ENCODE results near the gene TRAPPC2L.

Gene TRAPPC2L, protein sequence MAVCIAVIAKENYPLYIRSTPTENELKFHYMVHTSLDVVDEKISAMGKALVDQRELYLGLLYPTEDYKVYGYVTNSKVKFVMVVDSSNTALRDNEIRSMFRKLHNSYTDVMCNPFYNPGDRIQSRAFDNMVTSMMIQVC

DNA sequence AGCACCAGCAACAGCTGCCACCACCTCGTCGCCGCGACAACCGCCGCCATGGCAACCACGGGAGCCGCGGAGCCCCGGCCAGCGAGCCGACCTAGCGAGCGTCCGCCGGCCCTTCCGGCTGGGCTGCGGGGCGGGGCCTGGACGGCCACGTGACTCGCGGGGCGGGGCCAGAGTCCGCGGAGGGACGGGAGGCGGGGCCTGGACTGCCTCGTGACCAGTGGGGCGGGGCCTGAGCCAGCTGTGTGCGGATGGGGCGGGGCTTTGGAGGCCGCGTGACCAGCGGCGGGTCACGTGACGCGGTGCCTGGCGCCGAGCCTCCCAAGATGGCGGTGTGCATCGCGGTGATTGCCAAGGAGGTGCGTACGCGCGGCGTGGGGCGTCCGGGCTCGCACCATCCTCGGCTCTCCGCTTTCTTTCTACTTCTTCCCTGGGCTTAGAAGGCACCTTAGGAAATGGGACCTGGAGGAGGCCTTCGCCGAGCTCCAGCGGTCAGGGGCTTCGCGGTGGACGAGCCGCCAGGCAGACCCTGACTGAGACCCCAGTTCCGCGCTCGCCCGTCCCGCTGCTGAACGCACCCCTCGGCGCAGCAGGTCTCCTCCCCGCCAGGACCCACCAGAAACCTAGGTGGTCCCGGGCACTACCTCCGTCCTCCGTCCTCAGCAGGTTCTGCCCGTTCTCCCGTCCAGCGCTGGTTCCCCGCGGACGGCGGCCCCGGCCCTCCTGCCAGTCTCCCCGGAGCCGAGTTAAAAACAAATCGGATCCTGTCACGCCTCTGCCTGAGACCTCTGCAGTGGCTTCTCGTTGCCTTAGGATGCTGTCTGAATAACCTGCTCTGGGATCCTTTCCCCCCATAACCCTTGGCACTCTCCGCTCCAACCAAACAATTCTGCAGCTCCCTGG lies at the start of gene TRAPPC2L, which contains the start of gene GALNS:
TSS of gene TRAPPC2L (plus strand) at position 300 of the 900 bp plus-strand sequence. CDS start at position 324, 24 bp downstream.
TSS of gene GALNS (minus strand) at position 120 of the 900 bp plus-strand sequence. CDS start at position 50, 70 bp downstream.
- no peak for FAIRE-seq

- FAIRE-seq = no peak
These were observed 49.7 kb upstream of the TRAPPC2L start for GRCh38 chr16:88807142-88807625.

DNA sequence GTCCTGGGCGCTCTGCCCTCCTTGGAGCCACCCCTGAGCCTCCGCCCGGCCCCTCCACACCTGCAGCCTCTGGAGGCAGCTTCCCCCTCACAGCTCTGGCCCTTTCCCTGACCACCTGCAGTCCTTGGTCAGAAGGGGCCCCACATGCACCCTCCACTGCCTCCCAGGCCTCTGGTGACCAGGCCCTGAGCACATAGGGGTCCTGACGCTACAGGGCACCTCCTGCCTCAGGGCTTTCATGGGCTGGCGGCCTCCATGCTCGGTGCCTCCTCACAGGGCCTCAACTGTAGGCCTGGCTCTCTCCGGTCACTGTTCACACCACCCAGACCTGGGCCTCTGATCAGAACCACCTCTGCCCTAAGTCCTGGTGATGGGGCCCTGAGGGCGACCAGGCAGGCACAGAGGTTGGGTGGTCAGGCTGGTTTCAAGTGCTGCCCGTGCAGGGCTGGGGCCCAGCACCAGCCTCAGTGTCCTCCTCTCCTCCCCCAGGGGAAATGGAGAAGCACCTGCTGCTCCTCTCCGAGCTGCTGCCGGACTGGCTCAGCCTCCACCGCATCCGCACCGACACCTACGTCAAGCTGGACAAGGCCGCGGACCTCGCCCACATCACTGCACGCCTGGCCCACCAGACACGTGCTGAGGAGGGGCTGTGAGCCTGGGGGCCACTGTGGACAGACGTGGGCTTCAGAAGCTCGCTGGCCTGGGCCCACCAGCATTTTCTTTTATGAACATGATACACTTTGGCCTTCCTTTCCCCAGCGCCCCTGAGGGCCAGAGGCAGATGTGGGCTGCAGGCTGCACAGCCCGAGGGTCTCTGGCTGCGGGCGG lies 49.1 kb upstream of the TRAPPC2L start:
- no peak for FAIRE-seq

GRCh38 chr16:88809068-88809675 lies 47.8 kb upstream of the TRAPPC2L start:
- no peak for FAIRE-seq

- FAIRE-seq = no peak
These were observed 47.2 kb upstream of the TRAPPC2L start for GRCh38 chr16:88809676-88810165.

- no peak for FAIRE-seq
These were observed 46.6 kb upstream of the TRAPPC2L start for GRCh38 chr16:88810166-88810911.

DNA sequence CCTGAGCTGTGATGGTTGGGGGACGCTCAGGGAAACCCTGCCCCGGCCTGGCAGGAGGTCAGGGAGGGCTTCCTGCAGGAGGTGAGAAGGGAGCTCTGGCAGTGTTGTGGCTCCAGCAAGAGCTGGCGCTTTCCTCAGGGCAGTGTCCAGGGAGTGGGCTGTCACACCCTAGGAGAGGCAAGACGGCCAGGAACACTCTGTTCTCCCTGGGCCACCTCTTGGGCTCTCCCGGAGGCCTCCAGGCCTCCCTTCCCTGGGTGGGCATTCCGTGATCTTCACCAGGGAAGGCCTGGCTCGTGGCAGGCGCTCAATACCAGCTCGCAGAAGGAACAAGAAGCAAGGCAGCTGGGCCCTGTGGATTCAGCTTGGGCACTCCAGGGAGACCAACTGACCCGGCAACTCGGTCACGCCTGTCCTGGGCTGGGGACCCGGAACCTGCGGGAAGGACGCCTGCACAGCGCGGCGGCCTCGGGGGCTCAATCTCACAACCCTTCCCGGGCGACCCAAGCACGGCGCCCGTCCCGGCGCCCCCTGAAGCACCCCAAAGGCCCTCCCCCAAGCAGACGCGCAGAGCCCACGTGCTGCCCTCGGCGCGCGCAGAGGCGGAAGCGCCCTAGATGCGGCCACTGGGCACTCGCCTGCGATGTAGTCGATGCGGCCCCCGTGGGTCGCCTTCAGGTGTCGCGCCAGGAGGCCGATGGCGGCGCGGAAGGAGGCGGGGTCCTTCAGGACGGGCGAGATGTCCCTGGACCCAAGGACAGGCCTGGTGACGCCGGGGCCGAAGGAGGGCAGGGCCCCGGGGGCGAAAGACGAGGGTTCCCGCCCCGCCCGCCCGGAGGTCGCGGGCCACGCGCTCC lies 45.8 kb upstream of the TRAPPC2L start:
- FAIRE-seq = no peak

DNA sequence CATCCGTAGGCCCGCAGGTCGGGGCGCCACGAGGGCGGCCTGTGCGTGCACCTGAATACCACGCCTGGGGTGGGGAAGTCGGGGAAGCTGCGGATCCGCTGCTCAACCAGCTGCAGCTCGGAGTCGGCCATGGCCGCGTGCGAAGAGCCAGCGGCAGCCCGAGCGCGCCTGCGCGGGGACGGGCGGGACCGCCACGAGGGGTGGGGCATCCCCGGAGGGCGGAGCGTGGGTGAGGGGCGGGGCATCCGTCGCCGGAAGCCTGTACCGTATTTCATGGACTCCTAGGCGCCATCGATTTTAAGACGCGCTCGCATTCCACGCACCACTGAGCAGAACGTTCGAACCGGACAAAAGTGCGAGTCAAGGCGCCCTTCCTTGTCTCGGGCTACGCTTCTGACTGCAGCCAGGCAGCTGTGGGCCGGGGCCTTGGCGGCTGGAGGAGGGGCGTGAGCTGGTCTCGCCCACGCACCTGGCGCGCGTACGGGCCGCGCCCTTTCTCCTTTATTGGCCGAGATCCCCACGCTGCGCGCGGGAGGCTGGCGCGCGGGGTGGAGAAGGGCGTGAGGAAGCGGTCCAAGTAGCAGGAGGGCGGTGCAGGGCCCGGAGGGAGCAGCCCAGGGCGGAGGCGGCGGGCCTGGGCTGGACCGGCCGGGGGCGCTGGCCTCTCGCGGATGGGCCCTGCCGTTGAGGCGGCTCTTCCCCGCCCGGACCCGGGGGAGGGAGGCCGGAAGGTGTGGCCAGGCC lies 45.0 kb upstream of the TRAPPC2L start, which contains the start of gene APRT:
TSS of gene APRT (minus strand) at position 160 of the 744 bp plus-strand sequence. CDS start at position 131, 29 bp downstream.
- FAIRE-seq = no peak

- no peak for FAIRE-seq
These were observed 44.2 kb upstream of the TRAPPC2L start for GRCh38 chr16:88812513-88813268.

- no peak for FAIRE-seq
These were observed 43.4 kb upstream of the TRAPPC2L start for GRCh38 chr16:88813269-88814143.

- no peak for FAIRE-seq
These were observed 42.8 kb upstream of the TRAPPC2L start for GRCh38 chr16:88814144-88814502.

GRCh38 chr16:88815227-88815626 lies 41.7 kb upstream of the TRAPPC2L start:
- no peak for FAIRE-seq

DNA sequence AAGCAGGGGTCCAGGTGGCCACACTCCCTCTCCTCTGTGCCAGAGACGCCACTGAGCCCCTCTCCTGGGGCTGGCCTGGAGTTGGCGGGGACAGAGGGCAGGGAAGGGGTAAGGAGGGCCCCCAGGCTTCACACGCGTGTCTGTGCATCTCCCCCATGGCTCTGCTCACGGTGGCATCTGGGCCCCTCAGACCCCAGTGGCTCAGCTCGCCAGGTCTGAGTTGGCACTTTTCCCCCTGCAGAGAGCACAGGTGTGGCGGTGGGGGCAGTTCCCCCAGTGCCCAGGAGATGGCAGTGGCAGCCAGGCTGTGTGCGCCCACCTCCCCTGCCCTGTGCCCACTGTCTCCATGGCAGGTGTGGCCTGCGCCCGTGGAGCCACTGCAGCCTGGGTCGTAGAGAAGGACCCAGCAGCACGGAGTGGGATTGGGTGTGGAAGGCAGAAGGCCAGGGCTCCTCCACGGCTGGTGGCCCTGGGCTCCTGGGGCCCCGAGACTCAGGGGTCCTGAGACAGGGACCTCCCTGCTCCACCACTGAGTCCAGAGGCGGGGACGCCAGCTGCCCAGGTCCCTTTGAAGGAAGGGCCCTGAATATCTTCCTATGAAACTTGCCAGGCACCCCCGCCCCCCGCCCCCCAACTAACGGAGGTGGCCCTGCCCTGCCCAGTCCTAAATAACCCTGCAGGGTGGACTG lies 40.9 kb upstream of the TRAPPC2L start:
- no peak for FAIRE-seq

DNA sequence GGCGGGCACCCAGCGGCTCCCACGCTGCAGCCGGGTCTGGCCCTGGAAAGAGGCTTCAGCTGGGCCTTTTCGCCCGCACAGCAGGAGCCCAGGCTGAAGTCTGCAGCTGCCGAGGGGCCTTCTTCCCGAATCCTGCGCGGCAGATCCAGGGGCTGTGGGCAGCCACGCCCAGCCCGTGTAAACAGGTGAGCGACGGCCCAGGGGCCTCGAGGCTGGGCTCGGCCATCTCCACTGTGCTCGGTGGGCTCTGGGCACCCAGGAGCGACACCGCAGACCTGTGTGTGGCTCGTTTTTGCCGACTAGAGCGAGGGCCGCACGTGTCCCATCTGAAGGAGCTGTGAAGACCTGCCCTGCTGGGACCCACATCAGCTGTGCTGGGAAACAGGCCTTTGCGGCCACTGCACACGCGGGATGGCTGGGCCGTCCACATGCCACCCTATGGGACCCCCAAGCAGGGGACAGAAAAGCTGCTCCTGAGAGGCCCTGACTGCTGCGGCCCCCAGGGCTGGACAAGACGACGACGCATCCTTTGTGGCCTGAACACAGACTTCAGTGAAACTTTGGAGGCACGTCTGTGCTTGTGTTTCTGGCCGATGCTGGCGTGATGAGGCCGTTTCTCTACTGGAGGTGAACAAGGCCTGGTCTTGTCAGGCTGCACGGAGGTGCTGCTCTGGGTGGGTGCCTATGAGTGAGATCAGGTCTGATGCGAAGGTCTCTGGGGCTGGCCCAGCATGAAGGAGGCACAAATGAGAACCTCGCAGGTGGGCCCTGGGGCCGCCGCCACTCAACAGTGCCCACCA lies 40.0 kb upstream of the TRAPPC2L start:
- no peak for FAIRE-seq

DNA sequence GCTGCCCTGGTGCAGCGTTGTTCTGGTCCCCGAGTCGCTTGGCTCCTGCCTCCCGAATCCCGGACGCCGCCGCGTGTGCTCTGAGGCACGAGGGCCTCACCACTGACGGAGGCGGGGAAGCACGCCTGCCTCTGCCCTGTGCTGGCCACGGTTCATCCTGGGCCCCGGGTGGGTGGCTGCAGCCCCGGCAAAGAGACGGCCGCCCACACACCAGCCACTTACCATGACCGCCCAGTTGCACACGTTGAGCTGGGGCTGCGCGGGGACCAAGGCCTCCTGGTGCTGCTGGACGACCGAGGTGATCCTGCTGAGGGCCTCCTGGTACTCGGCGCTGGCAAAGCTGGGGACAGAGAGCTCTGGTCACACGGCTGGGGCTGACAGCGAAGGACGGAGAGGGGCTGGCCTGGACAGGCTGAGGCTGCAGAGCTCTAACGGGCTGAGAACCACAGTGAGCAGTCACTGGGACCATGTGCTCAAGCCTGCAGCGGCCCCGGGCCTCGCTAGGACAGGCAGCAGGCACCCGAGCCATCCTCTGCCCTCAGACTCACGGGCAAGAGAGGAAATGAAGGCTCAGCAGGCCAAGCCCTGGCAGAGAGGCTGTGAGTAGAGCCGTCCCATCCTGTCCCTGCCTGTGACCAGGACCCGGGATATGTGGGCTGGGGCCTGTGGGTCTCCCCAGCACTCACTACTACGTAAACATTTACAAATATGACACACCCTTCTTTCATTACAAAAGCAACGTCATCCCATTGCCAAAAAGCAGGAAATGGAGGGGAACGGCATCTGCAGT lies 38.9 kb upstream of the TRAPPC2L start:
- FAIRE-seq = no peak

DNA sequence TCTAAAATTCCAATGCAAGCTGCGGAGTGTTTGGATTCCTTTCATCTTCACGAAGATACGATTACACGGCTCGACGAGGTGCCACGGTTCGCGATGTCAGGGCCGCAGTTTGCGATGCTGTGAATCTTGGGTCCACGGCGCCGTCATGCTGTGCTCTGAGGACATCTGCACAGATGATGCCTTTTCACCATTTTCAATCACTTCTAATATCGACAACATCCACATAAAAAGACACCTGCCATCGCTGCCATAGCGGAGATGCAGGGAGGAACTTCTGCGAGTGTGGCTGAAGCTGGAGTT lies 38.4 kb upstream of the TRAPPC2L start:
- FAIRE-seq = no peak

All from TTC549 (cell line).